ENCODE data around the gene DBNL. TPM values are rescaled to one million over a fixed set of nuclear protein-coding genes. Genes with fewer than 3 reads are reported as not detected.

DBNL gene
- total and polyA plus RNA-seq, 2 of the 13 experiments (the other 11 are each of a cell fraction or from before 2014, with no cell fraction given): 20.8 to 35.1 TPM

- TF ChIP-seq NFYB (CRISPR knock-in tag; IDR thresholded peaks at IDR 0.05) (no peak), KLF16 (CRISPR knock-in tag; IDR thresholded peaks at IDR 0.05) (0 out of 4 replicates have a peak, but pooled peaks of 1 of the 2 experiments have one; percentile 3), TCF7 (IDR thresholded peaks at IDR 0.05; ENCODE audit: low read depth) (no peak), ZBTB7A (CRISPR knock-in tag; IDR thresholded peaks at IDR 0.05) (peak; percentile 26; the same call in 1 of the 2 replicates), SALL1 (CRISPR knock-in tag; IDR thresholded peaks at IDR 0.05) (no peak), SOX6 (IDR thresholded peaks at IDR 0.05) (no peak), SOX6 (CRISPR knock-in tag; IDR thresholded peaks at IDR 0.05) (0 out of 2 replicates have a peak, but pooled peaks have one; percentile 6), PRDM15 (CRISPR knock-in tag; IDR thresholded peaks at IDR 0.05) (no peak), IRF2 (CRISPR knock-in tag; IDR thresholded peaks at IDR 0.05) (no peak), PAWR (CRISPR knock-in tag; IDR thresholded peaks at IDR 0.05; ENCODE audit: borderline replicate concordance) (0 out of 2 replicates have a peak, but pooled peaks have one; percentile 37), KAT8 (CRISPR knock-in tag; IDR thresholded peaks at IDR 0.05) (peak; percentile 8; the same call in 1 of the 2 replicates), KDM5B (CRISPR knock-in tag; IDR thresholded peaks at IDR 0.05; ENCODE audit: borderline replicate concordance) (0 out of 2 replicates have a peak, but pooled peaks have one; percentile 27), SMC3 (IDR thresholded peaks at IDR 0.05; ENCODE audit: low read length) (no peak), ZNF292 (CRISPR knock-in tag; IDR thresholded peaks at IDR 0.05; ENCODE audit: borderline replicate concordance, low read depth) (0 out of 2 replicates have a peak, but pooled peaks have one; percentile 6), ZNF317 (CRISPR knock-in tag; IDR thresholded peaks at IDR 0.05) (peak; percentile 13; the same call in 1 of the 2 replicates), REXO4 (CRISPR knock-in tag; IDR thresholded peaks at IDR 0.05; ENCODE audit: borderline replicate concordance) (no peak), AHR (CRISPR knock-in tag; IDR thresholded peaks at IDR 0.05) (no peak), DMAP1 (CRISPR knock-in tag; IDR thresholded peaks at IDR 0.05) (no peak), ZNF30 (CRISPR knock-in tag; IDR thresholded peaks at IDR 0.05) (no peak), ZNF776 (CRISPR knock-in tag; IDR thresholded peaks at IDR 0.05) (0 out of 2 replicates have a peak, but pooled peaks have one; percentile 42), ZNF138 (CRISPR knock-in tag; IDR thresholded peaks at IDR 0.05; ENCODE audit: low read depth) (no peak)
- TF ChIP-seq, protein P1, sequence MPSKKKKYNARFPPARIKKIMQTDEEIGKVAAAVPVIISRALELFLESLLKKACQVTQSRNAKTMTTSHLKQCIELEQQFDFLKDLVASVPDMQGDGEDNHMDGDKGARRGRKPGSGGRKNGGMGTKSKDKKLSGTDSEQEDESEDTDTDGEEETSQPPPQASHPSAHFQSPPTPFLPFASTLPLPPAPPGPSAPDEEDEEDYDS (CRISPR knock-in tag; IDR thresholded peaks at IDR 0.05): no peak
- TF ChIP-seq, protein P2, sequence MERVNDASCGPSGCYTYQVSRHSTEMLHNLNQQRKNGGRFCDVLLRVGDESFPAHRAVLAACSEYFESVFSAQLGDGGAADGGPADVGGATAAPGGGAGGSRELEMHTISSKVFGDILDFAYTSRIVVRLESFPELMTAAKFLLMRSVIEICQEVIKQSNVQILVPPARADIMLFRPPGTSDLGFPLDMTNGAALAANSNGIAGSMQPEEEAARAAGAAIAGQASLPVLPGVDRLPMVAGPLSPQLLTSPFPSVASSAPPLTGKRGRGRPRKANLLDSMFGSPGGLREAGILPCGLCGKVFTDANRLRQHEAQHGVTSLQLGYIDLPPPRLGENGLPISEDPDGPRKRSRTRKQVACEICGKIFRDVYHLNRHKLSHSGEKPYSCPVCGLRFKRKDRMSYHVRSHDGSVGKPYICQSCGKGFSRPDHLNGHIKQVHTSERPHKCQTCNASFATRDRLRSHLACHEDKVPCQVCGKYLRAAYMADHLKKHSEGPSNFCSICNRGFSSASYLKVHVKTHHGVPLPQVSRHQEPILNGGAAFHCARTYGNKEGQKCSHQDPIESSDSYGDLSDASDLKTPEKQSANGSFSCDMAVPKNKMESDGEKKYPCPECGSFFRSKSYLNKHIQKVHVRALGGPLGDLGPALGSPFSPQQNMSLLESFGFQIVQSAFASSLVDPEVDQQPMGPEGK (CRISPR knock-in tag; IDR thresholded peaks at IDR 0.05): no peak
- TF ChIP-seq, protein P3, sequence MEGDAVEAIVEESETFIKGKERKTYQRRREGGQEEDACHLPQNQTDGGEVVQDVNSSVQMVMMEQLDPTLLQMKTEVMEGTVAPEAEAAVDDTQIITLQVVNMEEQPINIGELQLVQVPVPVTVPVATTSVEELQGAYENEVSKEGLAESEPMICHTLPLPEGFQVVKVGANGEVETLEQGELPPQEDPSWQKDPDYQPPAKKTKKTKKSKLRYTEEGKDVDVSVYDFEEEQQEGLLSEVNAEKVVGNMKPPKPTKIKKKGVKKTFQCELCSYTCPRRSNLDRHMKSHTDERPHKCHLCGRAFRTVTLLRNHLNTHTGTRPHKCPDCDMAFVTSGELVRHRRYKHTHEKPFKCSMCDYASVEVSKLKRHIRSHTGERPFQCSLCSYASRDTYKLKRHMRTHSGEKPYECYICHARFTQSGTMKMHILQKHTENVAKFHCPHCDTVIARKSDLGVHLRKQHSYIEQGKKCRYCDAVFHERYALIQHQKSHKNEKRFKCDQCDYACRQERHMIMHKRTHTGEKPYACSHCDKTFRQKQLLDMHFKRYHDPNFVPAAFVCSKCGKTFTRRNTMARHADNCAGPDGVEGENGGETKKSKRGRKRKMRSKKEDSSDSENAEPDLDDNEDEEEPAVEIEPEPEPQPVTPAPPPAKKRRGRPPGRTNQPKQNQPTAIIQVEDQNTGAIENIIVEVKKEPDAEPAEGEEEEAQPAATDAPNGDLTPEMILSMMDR (CRISPR knock-in tag; IDR thresholded peaks at IDR 0.05): 0 out of 2 replicates have a peak, but pooled peaks have one; percentile 4
Observed at GRCh38 chr7:44101303-44101965, 56.9 kb downstream of the DBNL start (continued).
